Measurements from ENCODE around the gene HINFP.
"Not testable (repeated sequence)": the region's sequence is repeated elsewhere in the genome, so short reads cannot be mapped to it uniquely, and the experiment has no call there.

Gene HINFP

GRCh38 chr11:119179342-119179741, 58.0 kb downstream of the HINFP start:
- TF ChIP-seq CTCF (conservative IDR thresholded peaks at IDR 0.05; ENCODE audit: low read length) = no peak
- no peak overlapping the region for H3K4me3 ChIP-seq (ENCODE audit: low read length)
- no peak for DNase-seq (ENCODE audit: low read depth)

- no peak for DNase-seq (ENCODE audit: low read depth)
- H3K4me3 ChIP-seq (ENCODE audit: low read length) = no peak overlapping the region
- TF ChIP-seq CTCF (conservative IDR thresholded peaks at IDR 0.05; ENCODE audit: low read length) = no peak
Observed at GRCh38 chr11:119179983-119180382, 58.6 kb downstream of the HINFP start.

GRCh38 chr11:119180729-119181676, 59.6 kb downstream of the HINFP start:
- DNase-seq (ENCODE audit: low read depth) = no peak
- no peak overlapping the region for H3K4me3 ChIP-seq (ENCODE audit: low read length)
- no peak for TF ChIP-seq CTCF (conservative IDR thresholded peaks at IDR 0.05; ENCODE audit: low read length)

GRCh38 chr11:119181677-119182412, 60.5 kb downstream of the HINFP start:
- H3K4me3 ChIP-seq (ENCODE audit: low read length) = no peak overlapping the region
- TF ChIP-seq CTCF (conservative IDR thresholded peaks at IDR 0.05; ENCODE audit: low read length) = no peak
- no peak for DNase-seq (ENCODE audit: low read depth)

- H3K4me3 ChIP-seq (ENCODE audit: low read length); DNase-seq (ENCODE audit: low read depth): not testable (repeated sequence)
Observed at GRCh38 chr11:119184399-119184798, 63.0 kb downstream of the HINFP start.

All from AG10803 (cell line).